Dedifferentiated amniotic fluid mesenchymal stem cell (primary cell): ENCODE results near the gene ATP6V0D1.
"Not testable (repeated sequence)": the region's sequence is repeated elsewhere in the genome, so short reads cannot be mapped to it uniquely, and the experiment has no call there.

Experiments used
- DNase-seq: peaks from one replicate; pipeline ENCODE4 v3.0.0-alpha.2; 2016; ENCODE audit errors: extremely low spot score

ATP6V0D1 gene

GRCh38 chr16:67480833-67481560 lies at the start of gene ATP6V0D1:
Gene ATP6V0D1, minus strand, starts transcription at chr16:67481157. Its CDS starts 71 bp downstream, at chr16:67481086.
- peak; percentile 97 for DNase-seq

- DNase-seq, result peak; percentile 52
Measured at GRCh38 chr16:67530013-67530939, 49.3 kb upstream of the ATP6V0D1 start.

GRCh38 chr16:67529582-67530012 lies 48.6 kb upstream of the ATP6V0D1 start:
- no peak for DNase-seq

- peak; percentile 26 for DNase-seq
Measured at GRCh38 chr16:67528870-67529581, 48.1 kb upstream of the ATP6V0D1 start.

GRCh38 chr16:67528222-67528869 lies 47.4 kb upstream of the ATP6V0D1 start, which contains the start of gene RIPOR1:
Gene RIPOR1, plus strand, starts transcription at chr16:67528829. Its CDS starts 9,618 bp downstream, at chr16:67538447.
- DNase-seq, result no peak

GRCh38 chr16:67526149-67526791 lies 45.3 kb upstream of the ATP6V0D1 start:
- DNase-seq, result no peak

- DNase-seq, result no peak
Measured at GRCh38 chr16:67525176-67525860, 44.4 kb upstream of the ATP6V0D1 start.

- DNase-seq, result peak; percentile 96
Measured at GRCh38 chr16:67521095-67521804, 40.3 kb upstream of the ATP6V0D1 start.

GRCh38 chr16:67519242-67519641 lies 38.3 kb upstream of the ATP6V0D1 start:
- DNase-seq, result no peak

GRCh38 chr16:67518676-67519075 lies 37.7 kb upstream of the ATP6V0D1 start:
- DNase-seq, result no peak

GRCh38 chr16:67517661-67518423 lies 36.9 kb upstream of the ATP6V0D1 start:
- no peak for DNase-seq

- DNase-seq, result no peak
Measured at GRCh38 chr16:67517155-67517445, 36.1 kb upstream of the ATP6V0D1 start.

- DNase-seq, result peak; percentile 47
Measured at GRCh38 chr16:67516296-67517154, 35.6 kb upstream of the ATP6V0D1 start.

- peak; percentile 78 for DNase-seq
Measured at GRCh38 chr16:67514382-67514828, 33.4 kb upstream of the ATP6V0D1 start.

GRCh38 chr16:67513892-67514291 lies 32.9 kb upstream of the ATP6V0D1 start:
- not testable (repeated sequence) for DNase-seq

GRCh38 chr16:67509016-67509415 lies 28.1 kb upstream of the ATP6V0D1 start:
- no peak for DNase-seq

GRCh38 chr16:67506468-67506867 lies 25.5 kb upstream of the ATP6V0D1 start:
- DNase-seq, result no peak
